IMR-90 (cell line): ENCODE data around the gene CHST1. TPM values are rescaled to one million over a fixed set of nuclear protein-coding genes. Genes with fewer than 3 reads are reported as not detected.
A peak's percentile ranks its signal among the peaks of the same experiment; 100 is the strongest.

Source experiments
- ATAC-seq: fragments of 200-7000 bp; cut with Tn5 transposase; 2 replicates; pipeline ENCODE4 v1.9.1; 2020; ENCODE audit warnings: low read depth, mild to moderate bottlenecking, moderate library complexity
- BruUV-seq: library from RNA; stranded (reverse); fragments of 400-500 nt; replicated peaks from 2 replicates; lab custom pipeline; 2021; lab: Mats Ljungman, UMichigan
- CTCF ChIA-PET: fragments of 300-600 bp; formaldehyde crosslinking; extraction: SDS; loops from one replicate; lab custom pipeline; 2021; ENCODE audit warnings: antibody characterized with exemption; lab: Yijun Ruan, JAX
- POLR2A ChIA-PET: fragments of 300-600 bp; sonication (Branson Sonifier 250); formaldehyde crosslinking; loops from one replicate; lab custom pipeline; 2022; ENCODE audit warnings: antibody characterized with exemption; ENCODE audit not compliant: unreplicated experiment; lab: Charles Lee
- DNase-seq: peaks from one replicate; pipeline ENCODE4 v3.0.0; 2013
- H2AFZ ChIP-seq: replicated peaks from 2 replicates; pipeline ENCODE3; 2013; ENCODE audit warnings: low read length, mild to moderate bottlenecking; ENCODE audit not compliant: poor library complexity
- H2AK5ac ChIP-seq: 2 replicates; pipeline ENCODE4 v1.6.1; 2013; ENCODE audit warnings: low read depth, low read length, inconsistent platforms
- H2AK9ac ChIP-seq: replicated peaks from 2 replicates; pipeline ENCODE3; 2013; ENCODE audit warnings: mild to moderate bottlenecking, low read depth, low read length, moderate library complexity; ENCODE audit not compliant: poor library complexity
- H2BK120ac ChIP-seq: 2 replicates; pipeline ENCODE4 v1.6.1; 2013; ENCODE audit warnings: low read depth, low read length, inconsistent platforms
- H2BK15ac ChIP-seq: 3 replicates; pipeline ENCODE4 v1.6.1; 2013; ENCODE audit warnings: low read depth, low read length, inconsistent platforms
- H2BK20ac ChIP-seq: 2 replicates; pipeline ENCODE4 v1.6.1; 2013; ENCODE audit warnings: low read depth, mild to moderate bottlenecking, inconsistent platforms, low read length, moderate library complexity
- H2BK5ac ChIP-seq: 2 replicates; pipeline ENCODE4 v1.6.1; 2013; ENCODE audit warnings: mild to moderate bottlenecking, low read depth, low read length, inconsistent platforms; ENCODE audit not compliant: poor library complexity, severe bottlenecking
- H3K14ac ChIP-seq: replicated peaks from 2 replicates; pipeline ENCODE4 v1.6.1; 2013; ENCODE audit warnings: low read depth, low read length, inconsistent platforms
- H3K18ac ChIP-seq: 2 replicates; pipeline ENCODE4 v1.6.1; 2013; ENCODE audit warnings: low read depth, low read length, control low read depth
- H3K23ac ChIP-seq: 2 replicates; pipeline ENCODE4 v1.6.1; 2013; ENCODE audit warnings: low read depth, low read length, inconsistent platforms
- H3K27ac ChIP-seq: 2 replicates; pipeline ENCODE4 v1.5.1; 2013; ENCODE audit warnings: mild to moderate bottlenecking, control low read depth, low read length; ENCODE audit not compliant: insufficient read depth
- H3K27me3 ChIP-seq: 2 replicates; pipeline ENCODE4 v1.6.1; 2013; ENCODE audit warnings: low read length; ENCODE audit not compliant: control insufficient read depth, insufficient read depth
- H3K36me3 ChIP-seq: 2 replicates; pipeline ENCODE4 v1.6.1; 2013; ENCODE audit warnings: low read length, mixed read lengths; ENCODE audit not compliant: control insufficient read depth, insufficient read depth
- H3K4ac ChIP-seq: 2 replicates; pipeline ENCODE4 v1.6.1; 2013; ENCODE audit warnings: low read depth, low read length, inconsistent platforms
- H3K4me1 ChIP-seq: 2 replicates; pipeline ENCODE4 v1.6.1; 2013; ENCODE audit warnings: low read length, mixed read lengths; ENCODE audit not compliant: control insufficient read depth, insufficient read depth
- H3K4me2 ChIP-seq: 2 replicates; pipeline ENCODE4 v1.6.1; 2013; ENCODE audit warnings: low read depth, mild to moderate bottlenecking, control low read depth, low read length, moderate library complexity
- H3K4me3 ChIP-seq: 2 replicates; pipeline ENCODE4 v1.5.1; 2013; ENCODE audit warnings: low read depth, mild to moderate bottlenecking, control low read depth, low read length, moderate library complexity; ENCODE audit not compliant: insufficient read depth
- H3K56ac ChIP-seq: 2 replicates; pipeline ENCODE4 v1.6.1; 2013; ENCODE audit warnings: low read length, inconsistent platforms; ENCODE audit not compliant: insufficient read depth; ENCODE audit errors: extremely low read depth
- H3K79me1 ChIP-seq, 2 experiments: 2 replicates each; pipeline ENCODE4 v1.6.1; 2013; ENCODE audit warnings: low read length in 2 of 2, inconsistent platforms in 1 of 2, low read depth in 1 of 2
- H3K9ac ChIP-seq: 2 replicates; pipeline ENCODE4 v1.6.1; 2013; ENCODE audit warnings: low read depth, low read length, control low read depth
- H3K9me1 ChIP-seq: 2 replicates; pipeline ENCODE4 v1.6.1; 2013; ENCODE audit warnings: low read length, inconsistent platforms; ENCODE audit not compliant: insufficient read depth
- H3K9me3 ChIP-seq: 2 replicates; pipeline ENCODE4 v1.6.1; 2013; ENCODE audit warnings: low read length; ENCODE audit not compliant: control insufficient read depth, insufficient read depth
- H4K20me1 ChIP-seq: 2 replicates; pipeline ENCODE4 v1.6.1; 2013; ENCODE audit warnings: low read length, inconsistent platforms; ENCODE audit not compliant: insufficient read depth
- H4K5ac ChIP-seq: 2 replicates; pipeline ENCODE4 v1.6.1; 2013; ENCODE audit warnings: mild to moderate bottlenecking, low read depth, low read length, control low read depth
- H4K8ac ChIP-seq, 2 experiments: 2 replicates each; pipeline ENCODE4 v1.6.1; 2013; ENCODE audit warnings: low read depth in 2 of 2, low read length in 2 of 2, control low read depth in 1 of 2, inconsistent platforms in 1 of 2
- H4K91ac ChIP-seq: 2 replicates; pipeline ENCODE4 v1.6.1; 2013; ENCODE audit warnings: low read depth, low read length, inconsistent platforms; ENCODE audit not compliant: insufficient read depth
- MAFK ChIP-seq: IDR thresholded peaks from 2 replicates; pipeline ENCODE4 v1.6.1; 2012; ENCODE audit warnings: low read depth, low read length, improper control_type of control experiment
- WGBS, 2 experiments: methylation state at CpG; one replicate each; pipeline versions ENCODE4 v1.1.5 to v1.1.7; 2013; ENCODE audit warnings: missing lambda C conversion rate in 2 of 2; ENCODE audit not compliant: insufficient read length in 1 of 2; ENCODE audit errors: extremely low coverage in 2 of 2; 5-methylcytosine and 5-hydroxymethylcytosine counted together
- dilution Hi-C: fragments of 300-500 bp; cut with HindIII; formaldehyde crosslinking; loops from one replicate; pipeline ENCODE4 v1.14.3; 2018; ENCODE audit warnings: low sequenced_read_pairs; ENCODE audit not compliant: unreplicated experiment
- in situ Hi-C: fragments of 300-500 bp; cut with MboI; formaldehyde crosslinking; loops from 3 replicates; pipeline ENCODE4 v1.14.3; 2019; ENCODE audit warnings: low sequenced_read_pairs, inconsistent platforms, mixed read lengths
- intact Hi-C: fragments of 100-400 bp; cut with micrococcal nuclease; formaldehyde crosslinking; loops from 2 replicates; pipeline ENCODE4 v1.10.0; 2022
- polyA plus RNA-seq, 3 experiments: library from polyadenylated mRNA; depleted of rRNA; stranded (reverse); fragments of >200 nt; gene quantifications; 2 replicates each; pipeline ENCODE4 v1.2.3, GENCODE V29; 2012; ENCODE audit warnings: low replicate concordance in 1 of 3
- total RNA-seq: library from RNA; depleted of rRNA; stranded (reverse); fragments of >200 nt; gene quantifications from 2 replicates; pipeline ENCODE4 v1.2.3, GENCODE V29; 2012

Gene CHST1
- total and polyA plus RNA-seq, 2 of the 4 experiments (the other 2 are of a cell fraction): 0.21 TPM; not detected in 1

GRCh38 chr11:45651156-45651555, 14.3 kb downstream of the CHST1 start:
- ChIA-PET POLR2A (no interaction called here), CTCF (no interaction called here)
- ATAC-seq (no peak), DNase-seq (no peak)
- H3K4ac ChIP-seq: no peak overlapping the region
- peaks cover 1% of the 10 kb centered on the region; the same call in 1 of the 2 replicates for H3K27me3 ChIP-seq
- H2AK5ac ChIP-seq: no peak overlapping the region
- H3K56ac ChIP-seq: no peak overlapping the region
- no peak overlapping the region for H2BK20ac ChIP-seq
- BruUV-seq: no TSS peak
- no peak overlapping the region for H2BK120ac ChIP-seq
- H4K20me1 ChIP-seq: no peaks in the 10 kb centered on the region
- intact Hi-C loops: no loop called here
- H3K14ac ChIP-seq: no peak overlapping the region
- in situ Hi-C loops: loop anchor here (5.0 kb wide), 1 partner anchor 279 kb away; no protein-coding TSS in a partner anchor
- peak overlapping the region; percentile 34 for H2AK9ac ChIP-seq
- no peak overlapping the region for H4K91ac ChIP-seq
- no peaks in the 10 kb centered on the region for H3K9me3 ChIP-seq
- no peaks in the 10 kb centered on the region for H3K36me3 ChIP-seq
- no peak overlapping the region for H3K4me2 ChIP-seq
- no peak overlapping the region for H2BK15ac ChIP-seq
- WGBS, 2 experiments: 78% methylated on average over 6 of the region's 9 CpGs; no CpG with 5 or more reads in 1 of the 2 experiments
- no peak overlapping the region for H2BK5ac ChIP-seq
- H3K79me1 ChIP-seq: no peaks in the 10 kb centered on the region
- H2AFZ ChIP-seq: no peak overlapping the region
- no peaks in the 10 kb centered on the region for H3K4me1 ChIP-seq
- no peak overlapping the region for H4K8ac ChIP-seq
- TF ChIP-seq MAFK: no peak
- no peaks in the 10 kb centered on the region for H3K9me1 ChIP-seq
- dilution Hi-C loops: no loop called here
- H3K9ac ChIP-seq: no peak overlapping the region
- no peak overlapping the region for H3K18ac ChIP-seq
- H4K5ac ChIP-seq: no peak overlapping the region
- H3K23ac ChIP-seq: no peak overlapping the region; the same call in 1 of the 2 replicates
- H3K4me3 ChIP-seq: no peak overlapping the region
- no peak overlapping the region for H3K27ac ChIP-seq
